Measurements from ENCODE around the gene TNNI2.

Gene TNNI2

GRCh38 chr11:1847006-1847735, 8.4 kb downstream of the TNNI2 start:
- DNase-seq: no peak

DNA sequence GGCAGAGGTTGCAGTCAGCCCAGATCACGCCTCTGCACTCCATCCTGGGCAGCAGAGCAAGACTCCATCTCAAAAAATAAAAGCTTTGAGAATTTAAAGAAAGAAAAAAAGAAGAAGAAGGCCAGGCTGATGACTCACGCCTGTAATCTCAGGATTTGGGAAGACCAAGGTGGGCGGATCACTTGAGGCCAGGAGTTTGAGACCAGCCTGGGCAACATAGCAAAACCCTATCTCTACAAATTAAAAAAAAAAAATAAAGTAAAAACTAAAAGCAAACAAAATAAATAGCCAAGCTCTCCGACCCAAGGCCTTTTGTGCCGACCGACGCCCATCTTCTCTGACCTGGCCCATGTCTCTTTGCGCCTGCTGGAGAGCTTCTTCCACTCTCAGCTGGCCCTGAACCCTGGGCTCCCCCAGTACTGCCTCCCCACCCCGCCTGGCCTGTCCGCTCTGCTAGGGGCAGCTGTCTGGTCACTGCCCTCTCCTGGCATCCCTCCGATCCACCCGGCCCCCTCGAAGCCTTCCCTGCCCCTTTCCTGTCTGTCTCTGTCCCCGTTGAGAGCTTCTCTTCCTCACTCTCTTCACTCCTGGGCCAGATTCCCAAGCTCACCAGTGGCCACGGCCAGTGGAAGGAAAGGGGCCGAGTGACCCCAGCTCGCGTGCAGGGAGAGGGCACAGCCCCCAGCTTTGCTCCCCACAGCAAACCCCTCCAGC, 9.3 kb downstream of the TNNI2 start:
- no peak for DNase-seq

DNA sequence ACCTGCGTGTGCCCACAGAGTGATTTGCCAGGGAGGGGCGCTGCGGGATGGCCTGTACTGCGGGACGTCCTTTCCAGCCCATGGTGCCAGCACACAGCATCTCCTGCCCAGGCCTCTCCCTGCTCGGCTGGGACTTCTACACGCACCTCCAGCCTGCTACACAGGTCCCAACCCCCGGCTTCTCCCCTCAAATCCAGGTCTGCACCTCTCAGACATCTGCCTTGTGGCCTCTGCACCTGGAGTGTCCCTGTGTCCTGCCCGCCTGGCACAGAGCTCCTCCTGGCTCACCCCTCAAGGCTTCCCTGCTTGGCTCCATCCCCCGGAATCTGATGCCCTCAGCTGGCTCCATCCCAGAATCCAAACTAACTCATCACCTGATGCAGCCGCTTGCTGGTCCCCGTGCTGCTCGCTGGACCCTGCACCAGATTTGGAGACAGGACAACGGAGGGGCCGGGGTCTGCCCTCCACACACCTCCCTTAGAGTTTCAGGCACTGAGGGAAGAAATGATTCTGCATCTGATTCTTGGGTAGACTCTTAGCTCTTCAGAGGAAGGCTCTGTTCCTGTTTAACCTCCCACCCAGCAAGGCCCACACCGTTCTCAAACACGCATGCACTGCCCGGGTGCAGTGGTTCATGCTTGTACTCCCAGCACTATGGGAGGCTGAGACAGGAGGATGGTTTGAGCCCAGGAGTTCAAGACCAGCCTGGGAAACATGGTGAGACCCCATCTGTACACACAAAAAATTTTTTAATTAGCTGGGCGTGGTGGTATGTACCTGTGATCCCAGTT, 10.1 kb downstream of the TNNI2 start:
- no peak for DNase-seq

DNA sequence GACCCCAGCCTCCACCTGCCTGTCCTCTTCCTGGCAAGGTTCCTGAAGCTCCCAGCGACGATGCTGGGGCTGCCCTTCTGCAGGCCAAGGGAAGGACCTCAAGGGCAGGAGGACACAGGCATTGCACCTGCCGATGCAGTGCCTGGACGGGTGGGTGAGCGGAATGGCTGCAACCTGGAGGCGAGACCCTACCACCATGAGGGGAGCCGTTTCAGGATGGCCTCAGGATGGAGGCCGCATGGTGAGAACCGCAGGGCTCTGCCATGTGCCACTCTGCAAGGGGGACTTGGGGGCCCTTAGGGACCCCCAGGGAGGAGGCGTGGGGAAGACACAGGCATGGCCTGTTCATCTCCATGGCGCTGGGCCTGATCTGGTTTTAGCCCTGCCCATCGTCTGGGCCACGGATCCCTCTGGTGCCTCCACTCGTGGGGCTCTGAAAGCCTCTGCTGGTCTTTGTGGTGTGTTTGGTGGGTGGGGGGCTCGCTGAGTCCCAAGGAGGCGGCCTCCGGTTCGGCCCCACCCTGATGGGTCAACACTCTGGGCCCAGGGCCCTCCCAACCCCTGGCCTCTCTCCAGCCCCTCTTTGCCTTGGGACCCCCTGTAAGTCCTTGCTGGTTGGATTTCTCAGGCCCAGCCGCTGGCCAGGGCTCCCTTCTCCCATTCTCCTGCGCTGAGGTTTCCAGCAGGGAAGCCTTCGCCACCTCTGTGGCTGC, 12.8 kb downstream of the TNNI2 start:
- DNase-seq: no peak

DNA sequence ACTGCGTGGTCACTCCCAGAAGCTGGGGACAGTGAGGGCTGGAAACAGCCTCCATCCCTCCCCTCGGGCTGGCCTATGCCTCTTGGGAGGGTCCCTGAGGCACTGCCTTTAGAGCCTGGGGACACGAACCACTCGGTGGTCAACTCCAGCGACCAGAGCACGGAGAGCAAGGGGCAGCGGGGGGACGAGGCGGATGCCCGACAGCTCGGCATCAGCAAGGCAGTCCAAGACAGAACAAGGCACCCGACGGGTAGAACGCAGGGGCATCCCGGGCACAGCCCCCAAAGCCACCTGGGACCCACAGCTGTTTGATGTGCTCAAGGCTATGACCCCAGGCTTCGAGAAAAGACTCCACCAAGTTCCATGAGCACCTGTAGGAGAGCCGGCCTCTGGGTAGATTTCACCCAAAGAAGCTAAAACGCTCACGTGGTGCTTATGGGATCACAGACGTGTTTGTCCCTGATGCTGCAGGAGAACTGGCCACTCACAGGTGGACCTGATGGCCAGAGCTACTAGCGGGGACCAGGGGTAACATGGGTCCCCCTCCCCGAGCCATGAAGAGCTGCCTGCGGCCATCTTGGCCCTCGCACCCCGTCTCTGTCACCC, 13.6 kb downstream of the TNNI2 start:
- no peak for DNase-seq

DNA sequence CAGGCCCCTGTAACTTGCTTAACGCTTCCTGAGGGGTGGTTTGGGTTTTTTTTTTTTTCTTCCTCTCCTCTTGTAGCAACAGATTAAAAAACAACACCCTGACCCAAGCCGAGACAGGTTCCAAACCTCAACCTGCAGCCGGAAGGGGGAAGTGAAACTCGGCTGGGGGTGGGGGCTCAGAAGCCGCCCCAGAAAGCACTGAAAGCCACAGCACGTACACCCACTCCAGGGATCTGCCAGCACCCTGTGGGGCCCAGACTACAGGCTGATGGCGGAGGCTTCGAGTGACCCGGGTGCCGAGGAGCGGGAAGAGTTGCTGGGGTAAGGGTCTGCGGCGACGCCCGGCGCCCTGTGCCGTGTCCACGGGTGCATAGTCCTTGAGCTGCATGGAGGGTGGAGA, 14.1 kb downstream of the TNNI2 start, which contains the start of gene LSP1:
Gene LSP1, plus strand, starts transcription at position 208 of the 400 bp plus-strand sequence. Its CDS starts 61 bp downstream, at position 269.
- DNase-seq: peak; percentile 13

- DNase-seq: no peak
These were observed 14.8 kb downstream of the TNNI2 start for GRCh38 chr11:1853376-1854131.

GRCh38 chr11:1854132-1854948, 15.6 kb downstream of the TNNI2 start:
- no peak for DNase-seq

GRCh38 chr11:1854949-1855885, 16.4 kb downstream of the TNNI2 start:
- no peak for DNase-seq

- no peak for DNase-seq
These were observed 17.1 kb downstream of the TNNI2 start for GRCh38 chr11:1855886-1856265.

DNA sequence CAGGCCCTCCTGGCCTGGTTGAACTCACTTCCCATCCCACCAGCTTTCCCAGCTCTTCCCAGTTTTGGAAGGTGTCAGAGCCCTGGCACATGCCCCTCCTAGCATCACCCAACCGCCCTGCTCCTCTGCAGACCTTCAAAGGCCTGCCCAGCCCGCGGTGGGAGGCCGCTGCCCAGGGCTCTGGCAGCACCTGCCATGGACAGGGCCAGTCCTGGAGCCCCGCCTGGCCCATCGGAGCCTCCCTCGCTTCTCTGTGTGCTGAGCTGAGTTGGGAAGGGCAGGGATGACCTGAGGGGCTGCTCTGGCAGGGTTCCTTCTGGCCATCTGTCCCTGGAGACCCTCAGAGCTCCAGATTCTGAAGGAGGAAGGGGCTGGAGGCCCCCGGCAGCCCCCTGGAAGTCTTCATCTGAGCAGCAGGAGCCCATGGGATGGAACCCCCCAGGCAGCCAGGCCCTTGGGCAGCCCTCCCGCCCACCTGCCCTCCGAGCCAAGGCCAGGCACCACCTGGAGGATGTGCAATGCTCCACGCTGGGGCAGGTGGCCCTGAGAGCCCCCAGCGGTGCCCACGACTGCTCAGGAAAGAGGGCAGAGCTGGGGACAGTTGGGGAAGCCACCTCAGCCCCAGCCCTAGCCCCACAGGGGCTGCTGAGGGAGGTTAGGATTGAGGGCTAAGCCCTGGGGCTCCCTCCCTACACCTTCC, 17.7 kb downstream of the TNNI2 start:
- no peak for DNase-seq

DNA sequence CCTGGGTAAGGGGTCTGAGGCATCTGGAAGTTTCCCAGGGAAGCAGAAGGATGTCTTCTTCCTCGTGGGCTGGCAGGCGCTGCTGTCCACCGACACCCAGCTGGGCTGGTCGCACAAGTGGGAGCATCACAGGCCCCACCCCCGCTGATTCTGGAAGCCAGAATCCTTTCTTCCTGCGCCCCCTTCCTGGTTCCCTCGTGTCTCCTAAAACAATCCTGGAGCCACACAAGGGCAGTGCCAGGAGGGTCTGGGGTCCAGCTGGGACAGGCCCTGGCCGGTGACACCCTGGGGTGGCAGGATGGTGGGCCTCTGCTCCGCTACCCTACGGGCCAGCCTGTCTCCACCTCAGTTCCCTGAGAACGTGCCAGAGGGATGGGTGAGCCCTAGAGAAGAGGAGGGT, 18.3 kb downstream of the TNNI2 start:
- DNase-seq: no peak

DNA sequence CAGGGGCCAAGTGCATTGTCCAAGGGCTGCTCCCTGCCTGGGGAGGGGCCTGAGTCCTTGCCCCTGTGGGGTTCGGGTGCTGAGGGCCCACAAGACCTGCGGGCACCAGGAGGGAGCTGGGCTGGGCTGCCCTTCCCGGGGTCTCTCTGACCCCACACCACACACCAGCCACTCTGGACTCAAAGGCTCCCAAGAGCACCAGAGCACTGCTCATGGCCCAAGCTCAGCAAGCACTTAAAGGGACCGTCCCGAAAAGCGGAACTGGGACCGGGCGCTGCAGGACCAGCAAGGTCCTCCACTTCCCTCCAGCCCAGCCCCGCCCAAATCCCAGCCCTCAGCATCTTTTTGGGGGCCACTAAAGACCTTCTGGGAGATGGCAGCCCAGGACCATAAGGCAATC, 19.4 kb downstream of the TNNI2 start:
- no peak for DNase-seq

DNA sequence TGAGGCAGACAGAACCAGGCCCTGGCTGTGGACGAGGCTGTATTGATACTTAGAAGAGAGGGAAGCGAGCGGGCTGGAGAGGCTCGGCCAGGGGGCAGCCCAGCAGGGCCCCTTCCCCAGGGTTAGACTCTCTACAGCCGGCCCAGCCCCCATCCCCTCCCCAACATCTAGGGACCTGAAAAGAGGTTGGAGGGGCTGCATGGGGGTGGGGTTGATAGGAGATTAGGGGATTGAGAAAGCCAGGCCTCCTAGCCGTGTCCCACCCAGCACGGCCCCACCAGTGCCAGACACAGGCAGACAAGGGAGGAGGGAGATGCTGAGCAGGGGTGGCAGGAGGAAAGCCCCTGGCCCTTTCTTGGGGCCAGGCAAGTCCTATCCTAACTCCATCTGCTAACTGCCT, 19.8 kb downstream of the TNNI2 start:
- no peak for DNase-seq

- no peak for DNase-seq
These were observed 20.2 kb downstream of the TNNI2 start for GRCh38 chr11:1859004-1859403.

DNA sequence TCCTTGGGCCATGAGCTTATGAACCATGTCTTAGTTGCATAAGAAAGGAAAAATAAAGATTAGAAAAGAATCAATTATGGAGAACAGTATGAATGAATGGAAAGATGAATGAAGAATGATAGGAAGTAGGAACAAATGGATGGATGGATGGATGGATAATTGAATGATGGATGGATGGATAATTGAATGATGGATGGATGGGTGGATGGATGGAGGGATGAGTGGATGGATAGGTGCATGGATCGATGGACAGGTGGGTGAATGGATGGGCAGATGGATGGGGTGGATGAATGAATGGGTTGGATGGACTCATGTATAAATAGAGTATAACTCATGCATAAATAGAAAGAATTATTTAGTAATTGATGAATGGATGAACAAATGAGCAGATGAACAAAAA, 21.3 kb downstream of the TNNI2 start:
- DNase-seq: no peak

- DNase-seq: no peak
These were observed 22.9 kb downstream of the TNNI2 start for GRCh38 chr11:1861435-1862411.

Data from midbrain (tissue), 1 donor.